ENCODE results near the gene COPB2. TPM values are rescaled to one million over a fixed set of nuclear protein-coding genes. Genes with fewer than 3 reads are reported as not detected.
A peak's percentile ranks its signal among the peaks of the same experiment; 100 is the strongest.
"Not testable (repeated sequence)": the region's sequence is repeated elsewhere in the genome, so short reads cannot be mapped to it uniquely, and the experiment has no call there.

The COPB2 gene
- total and polyA plus RNA-seq, 8 donors = 23.1 to 141 (median 56.0) TPM

DNA sequence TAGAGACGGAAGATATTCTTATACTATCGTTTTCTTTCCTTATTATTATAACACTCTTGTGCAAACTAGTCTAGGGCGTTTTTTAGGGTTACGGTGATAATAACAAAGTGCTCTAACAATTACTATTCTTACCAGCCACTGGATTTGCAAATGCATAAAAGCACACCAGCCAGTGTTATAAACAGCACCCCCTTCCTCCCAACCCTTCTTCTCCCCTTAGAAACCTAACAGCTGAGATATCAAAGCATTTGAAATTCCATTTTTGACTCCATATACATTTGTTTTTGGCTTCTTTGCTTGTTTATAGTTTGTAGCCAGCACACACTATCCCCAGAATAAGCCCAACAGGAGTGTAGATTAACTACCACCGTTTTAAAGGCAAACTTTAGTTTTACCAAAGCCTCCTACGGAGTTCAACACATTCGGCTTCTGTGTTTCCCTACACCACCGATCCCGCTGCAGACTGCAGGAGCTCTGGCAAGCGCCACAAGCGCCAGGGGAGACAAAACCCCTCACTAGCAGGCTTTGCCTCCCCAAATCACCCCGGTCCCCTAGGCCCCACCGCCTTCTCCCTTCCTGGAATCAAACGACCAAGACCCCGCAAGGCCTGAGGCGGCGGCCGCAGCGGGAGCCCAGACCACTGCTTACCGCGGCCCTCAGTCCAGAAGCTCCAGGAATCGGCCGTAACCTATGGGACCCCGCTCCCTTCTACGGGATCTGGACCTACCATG lies 461 bp downstream of the COPB2 start:
- Histone ChIP-seq H3K9me3 (no peaks in the 10 kb centered on the region), H3K27me3 (no peaks in the 10 kb centered on the region), H3K4me1 (peaks cover 12 to 62% (median 45%) of the 10 kb centered on the region in 4 donors), H3K36me3 (peaks cover 0 to 7% (median 3%) of the 10 kb centered on the region in 4 donors), H3K4me3 (peak overlapping the region; percentile 74 to 97 (median 86)), H3K27ac (peak overlapping the region; percentile 90 to 99 (median 96))
- DNase-seq = peak; percentile 26 to 47
- intact Hi-C loops (cut with DNase I; ENCODE audit: low total_unique reads) = no loop called here
- no peak for TF ChIP-seq EP300 (IDR thresholded peaks at IDR 0.05)
- TF ChIP-seq, protein P1, sequence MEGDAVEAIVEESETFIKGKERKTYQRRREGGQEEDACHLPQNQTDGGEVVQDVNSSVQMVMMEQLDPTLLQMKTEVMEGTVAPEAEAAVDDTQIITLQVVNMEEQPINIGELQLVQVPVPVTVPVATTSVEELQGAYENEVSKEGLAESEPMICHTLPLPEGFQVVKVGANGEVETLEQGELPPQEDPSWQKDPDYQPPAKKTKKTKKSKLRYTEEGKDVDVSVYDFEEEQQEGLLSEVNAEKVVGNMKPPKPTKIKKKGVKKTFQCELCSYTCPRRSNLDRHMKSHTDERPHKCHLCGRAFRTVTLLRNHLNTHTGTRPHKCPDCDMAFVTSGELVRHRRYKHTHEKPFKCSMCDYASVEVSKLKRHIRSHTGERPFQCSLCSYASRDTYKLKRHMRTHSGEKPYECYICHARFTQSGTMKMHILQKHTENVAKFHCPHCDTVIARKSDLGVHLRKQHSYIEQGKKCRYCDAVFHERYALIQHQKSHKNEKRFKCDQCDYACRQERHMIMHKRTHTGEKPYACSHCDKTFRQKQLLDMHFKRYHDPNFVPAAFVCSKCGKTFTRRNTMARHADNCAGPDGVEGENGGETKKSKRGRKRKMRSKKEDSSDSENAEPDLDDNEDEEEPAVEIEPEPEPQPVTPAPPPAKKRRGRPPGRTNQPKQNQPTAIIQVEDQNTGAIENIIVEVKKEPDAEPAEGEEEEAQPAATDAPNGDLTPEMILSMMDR (IDR thresholded peaks at IDR 0.05) = no peak
- TF ChIP-seq POLR2AphosphoS5 (IDR thresholded peaks at IDR 0.05) = no peak
- TF ChIP-seq POLR2A (IDR thresholded peaks at IDR 0.05) = no peak
- WGBS, 5 donors = 1 to 3% (median 2%) methylated on average over 25 of the region's 25 CpGs

- 39 to 69% (median 55%) methylated on average over 10 of the region's 10 CpGs for WGBS, 5 donors
- H3K9me3 ChIP-seq = no peaks in the 10 kb centered on the region
- peaks cover 0 to 9% (median 5%) of the 10 kb centered on the region in 4 donors for H3K36me3 ChIP-seq
- intact Hi-C loops (cut with DNase I; ENCODE audit: low total_unique reads) = no loop called here
- TF ChIP-seq POLR2AphosphoS5 (IDR thresholded peaks at IDR 0.05) (no peak), POLR2A (IDR thresholded peaks at IDR 0.05) (no peak), EP300 (IDR thresholded peaks at IDR 0.05) (no peak)
- TF ChIP-seq, protein P1 (IDR thresholded peaks at IDR 0.05) = no peak
- H3K27me3 ChIP-seq = no peaks in the 10 kb centered on the region
- peak overlapping the region; percentile 74 to 97 (median 86) for H3K4me3 ChIP-seq
- no peak for DNase-seq
- H3K4me1 ChIP-seq = peaks cover 12 to 69% (median 49%) of the 10 kb centered on the region in 4 donors
- H3K27ac ChIP-seq = no peak overlapping the region
Observed at GRCh38 chr3:139388077-139388476, 1.4 kb downstream of the COPB2 start.

- intact Hi-C loops (cut with DNase I; ENCODE audit: low total_unique reads); H3K27me3 ChIP-seq; DNase-seq; H3K9me3 ChIP-seq; H3K27ac ChIP-seq; H3K4me3 ChIP-seq: not testable (repeated sequence)
- Histone ChIP-seq H3K36me3 (peaks cover 14 to 65% (median 62%) of the 10 kb centered on the region in 4 donors), H3K4me1 (peaks cover 3 to 80% (median 42%) of the 10 kb centered on the region in 4 donors)
- WGBS, 5 donors = 58 to 88% (median 86%) methylated on average over 2 of the region's 2 CpGs
Observed at GRCh38 chr3:139382291-139382690, 7.2 kb downstream of the COPB2 start.

- H3K27me3 ChIP-seq = no peaks in the 10 kb centered on the region
- H3K9me3 ChIP-seq = no peaks in the 10 kb centered on the region
- no peak overlapping the region for H3K27ac ChIP-seq
- TF ChIP-seq POLR2AphosphoS5 (IDR thresholded peaks at IDR 0.05) = no peak
- no peak for TF ChIP-seq POLR2A (IDR thresholded peaks at IDR 0.05)
- no peak overlapping the region for H3K4me3 ChIP-seq
- WGBS, 5 donors = 86 to 93% (median 89%) methylated on average over 4 of the region's 4 CpGs
- H3K36me3 ChIP-seq = peaks cover 22 to 82% (median 79%) of the 10 kb centered on the region in 4 donors
- no peak for DNase-seq
- intact Hi-C loops (cut with DNase I; ENCODE audit: low total_unique reads) = no loop called here
- H3K4me1 ChIP-seq = peaks cover 0 to 62% (median 28%) of the 10 kb centered on the region in 4 donors
Observed at GRCh38 chr3:139380575-139380974, 8.9 kb downstream of the COPB2 start.

- WGBS, 5 donors = 71 to 84% (median 82%) methylated on average over 3 of the region's 3 CpGs
- H3K36me3 ChIP-seq = peaks cover 35 to 95% (median 94%) of the 10 kb centered on the region in 4 donors
- intact Hi-C loops (cut with DNase I; ENCODE audit: low total_unique reads) = no loop called here
Observed at GRCh38 chr3:139378587-139379241, 10.7 kb downstream of the COPB2 start.

More at GRCh38 chr3:139378587-139379241, 10.7 kb downstream of the COPB2 start:
- no peak for TF ChIP-seq EP300 (IDR thresholded peaks at IDR 0.05)
- TF ChIP-seq, protein P1 (IDR thresholded peaks at IDR 0.05) = no peak
- TF ChIP-seq POLR2A (IDR thresholded peaks at IDR 0.05) = no peak
- no peak for TF ChIP-seq POLR2AphosphoS5 (IDR thresholded peaks at IDR 0.05)
- DNase-seq = no peak
- Histone ChIP-seq H3K27me3 (no peaks in the 10 kb centered on the region), H3K9me3 (no peaks in the 10 kb centered on the region), H3K27ac (no peak overlapping the region), H3K4me3 (no peak overlapping the region), H3K4me1 (peaks cover 0 to 44% (median 18%) of the 10 kb centered on the region in 4 donors)
